Measurements from ENCODE around the gene SP2.

SP2 gene

GRCh38 chr17:47975823-47976205, 79.8 kb downstream of the SP2 start:
- H3K4me3 ChIP-seq (replicated peaks; ENCODE audit: low read depth, low read length) = no peak overlapping the region
- no peak for DNase-seq (ENCODE audit: low read depth)
- no peak for TF ChIP-seq CTCF (IDR thresholded peaks at IDR 0.05; ENCODE audit: low read length, missing control alignments)

- peak; percentile 74 for DNase-seq (ENCODE audit: low read depth)
Measured at GRCh38 chr17:47978324-47978723, 82.3 kb downstream of the SP2 start.

More at GRCh38 chr17:47978324-47978723, 82.3 kb downstream of the SP2 start:
- TF ChIP-seq CTCF (IDR thresholded peaks at IDR 0.05; ENCODE audit: low read length, missing control alignments) = peak; percentile 77
- no peak overlapping the region for H3K4me3 ChIP-seq (replicated peaks; ENCODE audit: low read depth, low read length)
